Stimulated activated CD8-positive, alpha-beta memory T cell treated with anti-CD3 and anti-CD28 coated beads, Interleukin-12 subunit alpha, Interleukin-12 subunit beta, amount 100 ng/mL, for 24 hours (primary cell): ENCODE results near the gene APRT.
"Not testable (repeated sequence)": the region's sequence is repeated elsewhere in the genome, so short reads cannot be mapped to it uniquely, and the experiment has no call there.

Source experiments
- DNase-seq: peaks from one replicate; pipeline ENCODE4 v3.0.0-alpha.2; 2020; ENCODE audit errors: extremely low read depth

Gene APRT

DNA sequence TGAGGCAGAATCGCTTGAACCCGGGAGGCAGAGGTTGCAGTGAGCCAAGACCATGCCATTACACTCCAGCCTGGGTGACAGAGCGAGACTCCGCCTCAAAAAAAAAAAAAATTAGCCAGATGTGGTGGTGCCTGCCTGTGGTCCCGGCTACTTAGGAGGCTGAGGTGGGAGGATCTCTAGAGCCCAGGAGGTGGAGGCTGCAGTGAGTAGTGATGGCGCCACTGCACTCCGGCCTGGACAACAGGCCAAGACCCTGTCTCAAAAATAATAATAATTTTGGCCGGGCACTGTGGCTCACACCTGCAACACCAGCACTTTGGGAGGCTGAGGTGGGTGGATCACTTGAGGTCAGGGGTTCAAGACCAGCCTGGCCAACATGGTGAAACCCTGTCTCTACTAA lies 23.0 kb downstream of the APRT start:
- DNase-seq, result not testable (repeated sequence)

DNA sequence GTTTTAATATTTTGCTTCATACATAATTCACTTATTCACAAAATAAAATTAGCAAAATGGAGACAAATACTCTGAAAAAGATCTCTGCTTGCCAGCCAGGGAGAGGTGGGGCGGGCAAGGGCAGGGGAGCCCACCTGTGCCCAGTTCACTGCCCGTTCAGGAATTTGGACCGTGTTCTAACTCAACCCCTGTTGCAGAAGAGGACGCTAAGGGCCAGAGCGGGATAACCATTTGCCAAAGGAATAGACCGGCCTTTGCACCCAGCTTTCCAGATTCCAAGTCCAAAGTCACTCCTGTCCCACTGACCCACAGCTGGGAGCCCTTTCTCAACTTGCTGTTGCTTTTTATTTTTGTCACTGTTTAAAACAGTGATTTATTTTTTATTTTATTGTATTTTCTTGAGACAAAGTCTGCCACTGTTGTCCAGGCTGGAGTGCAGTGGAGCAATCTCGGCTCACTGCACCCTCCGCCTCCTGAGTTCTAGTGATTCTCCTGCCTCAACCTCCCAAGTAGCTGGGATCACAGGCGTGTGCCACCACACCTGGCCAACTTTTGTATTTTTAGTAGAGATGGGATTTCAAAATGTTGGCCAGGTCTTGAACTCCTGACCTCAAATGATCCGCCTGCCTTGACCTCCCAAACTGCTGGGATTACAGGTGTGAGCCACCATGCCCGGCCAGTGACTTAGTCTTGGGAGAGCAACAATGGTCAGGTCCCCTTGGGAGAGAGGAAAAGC lies 24.0 kb downstream of the APRT start:
- no peak for DNase-seq

DNA sequence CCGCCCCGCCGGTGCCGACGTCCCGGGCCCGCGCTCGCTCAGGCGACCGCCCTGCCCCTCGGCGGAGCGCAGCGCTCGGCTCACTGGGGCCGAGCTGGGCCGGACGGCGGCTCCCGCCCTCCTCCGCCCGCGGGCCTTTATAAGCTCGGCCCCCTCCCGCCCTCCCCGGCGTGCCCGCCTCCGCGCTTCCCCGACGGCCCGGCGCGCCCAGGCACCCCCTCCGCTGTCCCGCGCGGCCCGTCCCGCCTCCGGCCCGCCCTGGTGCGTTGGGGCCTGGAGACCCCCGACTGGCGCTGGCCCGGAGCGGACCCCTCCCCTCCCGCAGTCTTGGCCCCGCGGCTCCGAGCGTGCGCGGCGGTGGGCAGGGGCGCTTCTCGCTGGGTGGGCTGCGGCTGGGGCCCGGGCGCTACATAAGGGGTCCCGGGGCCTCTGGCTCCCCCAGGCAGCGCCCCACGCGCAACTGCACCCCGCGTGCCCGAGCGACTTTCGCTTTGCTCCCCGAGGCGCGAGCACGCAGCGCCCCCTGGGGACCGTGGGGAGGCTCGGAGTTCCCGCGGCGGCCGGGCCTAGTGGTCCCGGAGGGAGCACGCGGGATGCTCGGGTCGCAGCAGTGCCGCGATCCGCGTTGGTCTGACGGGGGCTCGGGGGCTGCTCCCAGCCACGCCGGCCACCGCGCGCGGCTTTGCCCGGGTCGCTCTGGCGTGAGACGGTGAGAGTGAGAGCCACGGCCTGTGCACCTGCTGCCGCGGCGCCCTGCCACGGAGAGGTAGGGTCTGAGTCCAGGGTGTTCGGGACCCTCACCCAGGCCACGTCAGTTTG lies 26.4 kb downstream of the APRT start, which contains the start of gene PIEZO1:
PIEZO1 (minus strand) TSS at position 115 of the 819 bp plus-strand sequence. CDS start 256 bp downstream, outside the sequence.
- DNase-seq, result no peak

DNA sequence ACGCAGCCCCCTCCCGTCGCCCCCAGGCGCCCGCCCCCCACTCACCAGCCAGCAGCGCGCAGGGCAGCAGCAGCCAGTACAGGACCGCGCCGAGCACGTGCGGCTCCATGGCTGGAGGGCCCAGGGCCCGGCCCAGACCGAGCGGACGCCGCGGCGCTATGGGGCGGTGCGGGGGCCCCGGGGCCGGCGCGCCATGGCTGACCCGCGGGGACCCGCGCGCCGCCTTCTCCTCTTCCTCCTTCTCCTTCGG lies 26.9 kb downstream of the APRT start:
- DNase-seq, result no peak

DNA sequence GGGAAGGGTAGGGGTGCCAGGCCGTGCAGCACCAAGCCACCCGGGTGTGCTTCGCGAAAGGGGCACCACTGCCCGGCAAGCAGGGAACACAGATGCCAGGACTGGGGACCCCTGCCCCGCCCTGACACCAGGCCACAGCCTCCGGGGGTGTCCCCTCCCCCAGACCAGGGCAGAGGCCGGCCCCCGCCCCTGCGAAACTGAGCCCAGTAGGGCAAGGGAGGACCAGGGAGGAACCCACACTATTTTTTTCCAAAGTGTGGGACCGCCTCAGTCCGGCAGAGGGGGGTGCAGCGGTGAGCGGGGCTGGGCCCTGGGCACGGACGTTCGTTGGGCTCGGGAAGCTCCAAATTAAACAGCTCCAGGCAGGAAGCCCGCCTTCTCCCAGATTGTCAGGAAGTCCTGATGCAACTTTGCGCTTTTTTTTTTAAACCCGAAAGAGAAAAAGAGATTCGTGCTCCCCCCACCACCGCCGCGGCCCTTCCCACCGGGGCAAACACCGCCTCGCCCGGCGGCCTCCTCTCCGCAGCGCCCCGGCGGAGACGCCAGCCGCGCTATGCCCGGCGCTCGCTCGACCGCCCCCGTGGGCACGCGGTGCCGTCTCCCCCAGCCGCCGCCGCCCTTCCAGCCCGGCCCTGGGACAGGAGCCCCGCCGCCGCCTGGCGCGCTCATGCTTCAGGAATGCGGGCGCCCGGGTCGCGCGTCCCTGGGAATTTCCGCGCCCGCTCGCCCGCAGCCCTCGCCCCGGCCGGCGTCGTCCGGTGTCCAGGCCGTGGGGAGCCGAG lies 27.5 kb downstream of the APRT start:
- DNase-seq, result no peak

DNA sequence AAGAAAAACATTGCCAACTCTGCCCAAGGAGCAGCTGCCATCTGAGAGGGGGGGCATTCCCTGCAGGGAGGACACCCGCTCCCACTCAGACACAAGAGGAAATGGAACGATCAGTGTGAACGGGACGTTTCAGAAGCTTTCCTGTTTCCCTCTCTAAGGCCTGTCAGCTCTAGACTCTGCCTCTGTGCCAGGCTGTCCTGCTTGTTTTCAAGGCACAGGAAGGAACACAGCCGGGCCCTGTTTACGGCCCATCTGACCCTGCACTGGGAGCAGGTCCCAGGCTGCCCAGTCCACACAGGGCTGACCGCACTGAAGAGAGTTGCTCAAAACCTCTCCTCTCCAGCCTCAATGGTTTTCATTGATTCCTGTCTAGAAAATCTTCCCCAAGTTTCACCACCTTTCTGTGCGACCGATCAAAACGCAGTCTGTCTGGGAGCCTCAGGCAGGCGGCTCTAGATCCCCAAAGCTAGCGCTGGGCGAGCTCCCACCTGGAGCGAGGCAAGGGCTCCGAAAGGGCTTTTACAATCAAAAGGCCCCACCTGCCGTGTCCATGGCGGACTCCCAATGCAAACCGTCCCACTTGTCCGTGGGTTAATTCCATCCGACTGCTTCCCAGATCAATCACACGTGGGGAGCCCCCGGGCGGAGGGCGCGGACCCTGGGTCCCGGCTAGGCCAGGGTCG lies 28.2 kb downstream of the APRT start:
- no peak for DNase-seq

DNA sequence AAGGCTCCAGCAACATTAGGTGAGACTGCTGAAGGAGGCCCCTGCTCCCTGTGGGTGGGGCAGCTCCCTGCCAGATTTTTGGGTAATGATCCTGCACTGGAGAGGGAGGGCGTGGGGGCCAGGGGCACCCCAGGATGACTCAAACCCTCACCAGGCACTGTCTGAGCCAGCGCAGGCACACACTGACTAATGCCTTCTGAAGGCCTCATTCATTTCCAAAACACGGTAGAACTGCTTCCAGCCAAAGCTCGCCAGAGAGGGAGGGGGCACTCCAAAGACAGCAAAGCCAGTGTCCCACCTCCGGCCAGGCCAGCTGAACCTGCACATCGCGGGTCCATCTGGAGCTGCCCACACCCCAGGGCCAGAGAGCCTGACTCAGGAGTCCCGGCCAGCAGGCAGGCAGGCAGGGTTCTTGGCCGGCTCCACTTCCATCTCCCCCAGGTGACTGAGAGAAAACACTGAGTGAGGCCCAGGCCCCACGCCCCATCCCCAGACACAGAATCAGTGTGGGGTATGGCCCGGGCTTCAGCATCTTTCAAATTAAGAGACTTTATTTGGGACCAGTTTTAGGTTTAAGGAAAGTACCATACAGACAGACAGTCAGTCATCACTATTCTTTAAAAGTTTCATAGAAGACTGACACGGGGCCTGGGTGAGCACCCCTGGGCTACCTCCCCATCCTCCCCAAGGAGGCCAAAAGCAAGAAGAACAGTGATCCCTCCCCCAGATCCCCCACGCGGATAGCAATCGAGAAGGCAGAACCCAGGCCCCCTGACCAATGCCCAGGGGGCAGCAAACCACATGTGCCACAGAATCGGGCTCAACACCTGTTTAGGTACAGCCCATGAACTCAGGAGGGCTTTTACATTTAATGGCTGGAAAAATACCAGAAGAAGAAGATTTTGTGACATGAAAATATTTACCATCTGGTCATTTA lies 29.0 kb downstream of the APRT start:
- peak; percentile 57 for DNase-seq

DNA sequence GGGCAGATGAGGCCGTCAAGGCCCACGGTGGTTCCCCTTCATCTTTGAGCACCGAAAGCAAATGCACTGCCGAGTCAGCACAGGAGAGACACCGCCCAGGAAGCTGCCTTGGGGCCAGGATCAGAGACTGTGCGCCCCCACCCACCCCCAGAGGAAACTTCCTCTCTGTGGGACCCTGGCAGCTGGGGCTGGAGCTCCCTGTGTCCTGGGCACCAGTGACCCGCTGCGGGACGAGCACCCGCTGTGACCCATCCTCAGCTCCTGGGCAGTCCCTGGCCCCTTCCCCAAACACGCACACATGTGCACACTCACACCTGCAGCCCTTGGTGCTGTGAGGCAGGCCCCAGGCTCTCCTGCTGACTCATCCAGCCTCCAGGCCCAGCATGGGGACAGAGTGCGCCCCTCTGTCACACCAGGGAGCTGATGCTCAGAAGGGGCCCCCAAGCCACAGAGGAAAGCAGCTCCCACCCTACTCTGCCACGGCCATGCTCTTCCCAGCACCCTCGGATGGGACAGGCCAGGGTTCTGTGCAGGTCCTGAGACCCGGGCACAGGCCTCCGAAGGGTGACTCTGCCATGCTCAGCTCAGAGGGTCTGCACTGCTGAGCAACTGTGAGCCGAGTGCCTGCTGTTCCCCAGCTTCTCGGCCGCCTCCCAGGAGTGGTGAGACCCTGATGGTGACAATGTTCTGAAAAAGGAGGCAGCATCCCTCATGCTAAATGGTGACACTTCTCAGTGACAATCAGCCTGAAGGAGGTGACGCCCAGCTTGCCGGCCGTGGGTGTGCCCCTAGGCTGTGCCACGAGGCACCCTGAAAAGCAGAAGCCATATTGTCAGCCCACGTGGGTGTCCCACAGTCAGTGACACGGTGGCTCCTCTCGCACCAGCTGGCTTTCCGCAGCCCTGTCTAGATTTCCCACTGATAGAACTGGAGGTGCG lies 30.3 kb downstream of the APRT start:
- DNase-seq, result peak; percentile 55

DNA sequence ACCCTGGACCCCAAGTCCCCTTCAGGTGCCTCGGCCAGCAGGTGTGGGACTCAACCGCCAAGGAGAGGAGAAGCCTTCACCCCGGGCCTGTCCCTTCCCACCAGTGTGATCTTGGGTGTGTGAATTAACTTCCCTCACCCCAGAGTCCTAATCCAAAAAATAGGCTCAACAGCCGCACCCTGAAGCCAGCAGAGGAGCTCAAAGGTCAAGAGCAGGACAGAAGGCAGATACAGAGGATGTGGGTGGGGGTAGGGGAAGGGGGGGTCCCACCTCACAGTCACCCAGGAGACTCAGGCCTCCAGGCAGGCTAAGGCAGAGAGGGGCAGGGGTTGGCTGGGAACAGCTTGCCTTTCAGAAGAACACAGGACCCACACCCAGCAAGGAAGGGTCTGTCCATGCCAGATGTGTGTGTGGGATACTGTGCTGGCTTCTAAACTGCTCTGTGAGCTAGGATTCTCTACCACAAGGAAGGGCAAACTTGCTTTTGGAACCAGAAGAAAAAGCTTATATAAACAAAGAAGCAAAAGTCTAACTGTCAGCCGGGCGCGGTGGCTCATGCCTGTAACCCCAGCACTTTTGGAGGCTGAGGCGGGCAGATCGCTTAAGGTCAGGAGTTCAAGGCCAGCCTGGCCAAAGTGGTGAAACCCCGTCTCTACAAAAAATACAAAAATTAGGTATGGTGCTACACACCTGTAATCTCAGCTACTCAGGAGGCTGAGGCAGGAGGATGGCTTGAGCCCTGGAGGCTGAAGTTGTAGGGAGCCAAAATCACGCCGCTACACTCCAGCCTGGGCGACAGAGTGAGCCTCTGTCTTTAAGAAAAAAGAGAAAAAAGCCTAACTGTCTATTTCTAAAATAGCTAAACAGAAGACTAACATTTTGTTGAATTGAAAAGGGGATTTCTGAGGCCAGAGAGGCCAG lies 31.3 kb downstream of the APRT start:
- DNase-seq, result no peak

DNA sequence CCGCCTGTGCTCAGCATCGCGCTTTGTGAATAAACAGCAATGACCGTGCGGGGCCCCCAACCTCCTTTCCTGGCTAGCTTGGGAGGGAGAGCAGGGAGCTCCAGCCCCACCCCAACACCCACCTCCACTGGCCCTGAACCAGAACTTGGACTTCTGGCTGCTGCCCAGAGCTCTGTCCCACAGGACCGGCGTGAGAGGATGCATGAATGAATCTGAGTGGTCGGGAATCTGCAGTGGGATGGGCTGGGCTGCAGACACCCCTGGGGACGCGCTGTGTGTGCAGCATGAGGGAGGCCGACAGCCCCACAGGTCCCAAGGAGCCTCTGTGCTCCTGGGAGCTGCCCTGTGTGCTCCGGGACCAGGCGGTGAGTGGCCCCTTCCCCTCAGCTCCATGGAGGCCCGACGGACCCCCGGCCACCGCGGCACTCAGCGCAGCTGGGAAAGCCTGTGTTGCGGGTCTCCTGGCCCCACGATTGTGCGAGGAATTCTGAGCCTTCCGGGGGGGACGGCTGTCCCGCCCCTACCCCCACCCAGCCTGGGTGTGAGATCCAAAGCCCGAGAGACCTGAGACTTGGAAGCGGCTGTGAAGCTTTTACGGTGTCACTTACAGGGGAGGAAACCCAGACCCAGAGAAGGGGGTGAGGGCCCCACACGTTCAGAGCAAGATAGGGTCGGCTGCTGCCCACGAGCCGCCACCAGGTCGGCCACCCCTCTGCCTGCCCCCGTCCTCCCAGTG lies 32.2 kb downstream of the APRT start:
- no peak for DNase-seq

DNA sequence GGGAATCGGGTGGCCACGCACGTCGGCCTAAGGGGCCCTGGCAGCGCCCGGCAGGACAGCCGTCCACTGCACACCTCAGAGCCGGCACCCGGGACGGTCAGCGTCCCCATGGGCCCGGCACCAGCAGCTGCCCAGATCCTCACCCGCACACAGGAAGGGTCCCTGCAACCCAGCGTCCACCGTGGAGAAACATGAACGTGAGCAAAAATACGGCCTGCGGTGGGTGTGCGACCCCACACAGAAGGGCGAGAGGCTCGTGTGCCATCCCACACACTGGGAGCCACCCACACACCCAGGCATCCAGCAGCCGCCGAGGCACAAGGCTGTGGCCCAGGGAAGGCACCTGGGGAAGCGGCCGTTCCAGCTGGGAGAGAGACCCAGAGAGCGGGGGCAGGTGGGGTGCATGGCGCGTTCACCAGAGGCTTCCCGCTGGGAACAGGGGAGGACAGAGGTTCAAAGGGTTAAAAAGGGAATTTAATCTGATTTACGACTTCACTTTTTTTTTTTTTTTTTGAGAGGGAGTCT lies 33.1 kb downstream of the APRT start:
- no peak for DNase-seq

DNA sequence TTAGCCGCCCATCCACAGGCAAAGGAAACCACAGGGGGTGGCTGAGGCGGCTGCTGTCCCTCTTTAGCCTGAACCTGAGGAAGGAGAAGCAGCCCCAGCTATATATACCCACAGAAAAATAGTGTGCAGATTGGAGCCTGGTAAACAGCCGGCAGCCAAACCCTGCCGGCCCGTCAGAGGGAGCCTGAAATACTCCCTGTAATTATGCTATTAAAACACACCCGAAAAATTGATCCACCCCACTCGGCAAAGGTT lies 33.5 kb downstream of the APRT start:
- DNase-seq, result no peak

DNA sequence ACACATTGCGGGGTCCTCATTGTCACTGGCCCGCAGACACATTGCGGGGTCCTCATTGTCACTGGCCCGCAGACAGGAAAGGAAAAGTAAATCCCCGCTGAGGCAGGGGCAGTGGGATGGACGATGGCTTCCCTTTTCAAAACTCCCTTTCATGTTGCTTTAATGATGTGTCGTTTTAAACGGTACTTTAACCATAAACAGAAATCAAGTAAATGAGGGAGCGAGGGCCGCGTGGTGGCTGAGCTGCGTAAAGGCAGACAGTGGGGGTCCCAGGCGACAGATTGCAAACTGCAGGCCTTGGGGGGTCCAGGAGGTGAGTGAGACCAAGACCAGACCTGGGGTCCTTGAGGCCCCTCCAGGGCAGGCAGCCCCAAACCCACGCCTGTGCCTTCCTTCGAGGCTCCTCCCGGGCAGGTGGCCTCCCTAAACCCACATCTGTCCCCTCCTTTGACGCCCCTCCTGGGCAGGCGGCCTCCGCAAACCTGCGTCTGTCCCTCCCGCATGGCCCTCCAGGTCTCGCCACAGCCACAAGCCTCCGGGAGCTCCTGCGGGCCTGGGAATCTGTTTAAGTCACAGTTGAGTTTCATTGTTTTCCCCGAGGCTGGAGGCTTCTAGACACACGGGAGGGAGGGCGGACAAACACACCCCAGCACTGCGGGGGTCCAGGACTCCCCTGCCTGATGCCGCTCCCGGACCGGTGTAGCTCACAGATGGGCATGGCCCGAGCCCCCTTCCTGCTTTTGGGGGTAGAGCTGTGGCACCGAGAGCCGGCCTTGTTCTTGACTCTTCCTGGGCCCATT lies 34.1 kb downstream of the APRT start:
- no peak for DNase-seq

DNA sequence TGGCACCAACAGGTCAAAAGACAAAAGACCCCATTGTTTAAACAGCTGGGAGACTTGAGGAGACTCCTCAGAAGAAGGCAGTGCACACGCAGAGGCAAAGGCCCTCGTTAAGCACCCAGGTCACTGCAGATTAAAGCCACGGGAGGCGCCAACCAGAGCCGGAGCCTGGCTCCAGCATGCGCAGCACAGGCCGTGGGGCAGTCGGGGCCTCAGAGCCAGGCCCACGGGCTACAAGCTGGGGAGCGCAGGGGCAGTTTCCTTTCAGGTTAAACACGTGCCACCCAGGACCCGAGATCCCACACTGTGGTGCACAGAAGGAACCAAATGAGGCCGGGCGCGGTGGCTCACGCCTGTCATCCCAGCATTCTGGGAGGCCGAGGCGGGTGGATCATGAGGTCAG lies 35.9 kb downstream of the APRT start:
- DNase-seq, result no peak

DNA sequence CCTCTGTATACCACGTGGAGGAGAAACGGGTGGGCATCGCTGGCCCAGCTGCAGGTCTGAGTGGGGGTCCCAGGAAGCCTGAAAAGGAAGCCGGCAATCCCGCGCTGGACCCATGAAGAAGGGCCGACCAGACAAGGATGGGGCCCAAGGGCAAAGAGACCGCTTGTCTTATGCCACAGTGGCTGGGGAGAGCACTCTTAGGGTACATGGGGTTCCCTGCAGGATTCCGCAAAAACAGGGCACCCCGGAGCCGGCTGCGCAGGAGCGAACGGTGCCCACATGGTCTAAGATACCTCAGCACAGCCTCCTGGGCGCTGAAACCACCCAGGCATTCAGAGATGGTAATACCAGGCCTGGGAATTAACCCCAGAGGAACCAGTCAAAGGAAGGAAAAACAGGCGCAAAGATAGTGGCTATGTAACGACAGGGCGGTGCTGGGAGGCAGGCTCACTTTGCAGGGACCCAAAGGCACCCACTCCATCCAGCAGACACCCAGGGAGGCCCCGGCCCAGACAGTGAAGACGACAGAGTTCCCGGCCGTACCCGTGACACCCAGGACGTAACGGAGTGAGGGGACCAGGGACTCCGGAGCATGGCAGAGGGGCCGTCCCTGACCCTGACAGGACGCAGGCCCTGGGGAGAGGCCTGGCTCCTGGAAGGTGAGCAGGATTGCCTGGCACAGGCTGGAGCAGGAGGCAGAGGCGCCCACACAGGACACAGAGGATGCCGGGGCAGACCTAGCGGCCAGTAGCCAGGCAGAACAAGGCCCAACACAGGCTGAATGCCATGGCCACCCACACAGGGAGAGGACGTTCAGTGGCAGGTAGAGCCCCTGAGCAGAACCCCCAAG lies 37.0 kb downstream of the APRT start:
- DNase-seq, result no peak

DNA sequence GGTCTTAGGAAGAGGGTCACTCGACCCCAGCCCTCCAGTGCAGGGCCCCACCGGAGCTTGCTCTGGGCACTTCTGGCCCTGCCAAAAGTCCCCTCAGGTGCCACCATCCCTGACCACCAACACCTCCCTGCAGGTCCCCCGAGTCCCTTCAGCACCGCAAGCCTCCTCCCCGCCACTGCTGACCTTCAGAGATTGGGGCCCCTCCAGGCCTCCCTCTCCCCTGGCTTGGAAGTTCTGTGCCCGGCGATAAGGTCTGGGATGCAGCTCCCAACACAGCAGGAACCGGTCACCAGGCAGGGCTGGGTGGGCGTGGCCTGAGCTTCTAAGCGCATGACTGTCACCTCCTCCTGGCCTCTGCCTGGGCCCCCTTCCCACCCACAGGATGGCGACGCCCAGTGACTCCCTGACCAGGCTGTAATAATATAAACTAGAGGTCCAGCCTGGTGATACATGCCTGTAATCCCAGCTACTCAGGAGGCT lies 37.9 kb downstream of the APRT start:
- DNase-seq, result no peak
